Bronchial epithelial cell (primary cell): Measurements from ENCODE around the gene HEY2. TPM values are rescaled to one million over a fixed set of nuclear protein-coding genes. Genes with fewer than 3 reads are reported as not detected.
A peak's percentile ranks its signal among the peaks of the same experiment; 100 is the strongest.

Experiments
- DNase-seq: peaks from one replicate; pipeline ENCODE4 v3.0.0-alpha.2; 2010; ENCODE audit warnings: low read depth
- FAIRE-seq: peaks from 2 replicates; lab custom pipeline; 2011; peaks lifted over from hg19 to GRCh38; lab: Jason Lieb, UNC
- H3K27me3 ChIP-seq: 2 replicates; pipeline ENCODE4 v1.5.1; 2011; ENCODE audit warnings: low read length; ENCODE audit not compliant: control insufficient read depth, insufficient read depth
- H3K36me3 ChIP-seq: 2 replicates; pipeline ENCODE4 v1.5.1; 2011; ENCODE audit warnings: low read length; ENCODE audit not compliant: control insufficient read depth, insufficient read depth
- H3K4me3 ChIP-seq: 2 replicates; pipeline ENCODE4 v1.5.1; 2011; ENCODE audit warnings: mild to moderate bottlenecking, low read depth, low read length, control low read depth
- total RNA-seq: library from RNA; depleted of rRNA; stranded (reverse); fragments of >200 nt; gene quantifications from 2 replicates; pipeline ENCODE4 v1.2.1, GENCODE V29; 2014
- TF ChIP-seq, protein P1 (sequence below): IDR thresholded peaks from 2 replicates; pipeline ENCODE4 v1.5.1; 2011; ENCODE audit warnings: mild to moderate bottlenecking, moderate library complexity, low read length, control low read depth, inconsistent platforms; ENCODE audit not compliant: insufficient read depth, severe bottlenecking

HEY2 gene
- total RNA-seq, 1 donor from 2014 or later, result not detected

DNA sequence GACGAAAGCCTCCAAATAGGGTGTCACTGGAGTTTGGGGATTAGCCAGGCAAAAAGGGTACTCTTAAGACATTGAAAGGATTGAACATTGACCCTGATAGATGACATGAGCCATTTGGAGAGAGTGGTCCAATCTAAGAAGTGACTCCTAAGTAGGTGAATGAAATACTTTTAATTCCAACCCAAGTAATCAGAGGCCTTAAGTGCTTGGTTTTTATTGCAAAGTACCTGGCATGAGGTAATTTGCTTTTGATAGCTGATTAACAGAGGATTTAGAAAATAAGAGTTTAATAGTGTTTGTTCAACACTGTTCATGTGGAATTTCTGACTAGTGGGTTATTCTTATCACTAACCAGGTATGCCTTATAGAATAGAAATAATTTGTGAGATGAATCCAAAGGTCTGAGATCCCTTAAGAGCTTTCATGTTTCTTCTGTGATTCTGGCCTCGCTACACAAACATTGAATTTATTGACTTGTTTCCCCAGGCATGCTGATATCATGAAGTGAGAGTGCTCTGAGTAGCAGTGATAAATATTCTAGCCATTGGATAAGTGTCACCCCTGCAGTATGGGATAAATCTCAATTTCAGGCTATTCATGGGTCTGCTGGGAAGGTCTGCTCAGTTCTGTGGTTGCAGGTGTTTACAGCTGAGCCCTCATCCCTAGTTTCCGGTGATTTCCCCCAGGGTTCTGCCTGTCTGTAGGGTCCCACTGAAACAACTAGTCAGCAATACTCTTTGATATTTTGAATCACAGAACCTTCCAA is 47.9 kb downstream of the HEY2 start:
- DNase-seq, result no peak
- Histone ChIP-seq H3K36me3 (peaks cover 5% of the 10 kb centered on the region), H3K27me3 (no peaks in the 10 kb centered on the region), H3K4me3 (no peak overlapping the region)
- TF ChIP-seq, protein P1, sequence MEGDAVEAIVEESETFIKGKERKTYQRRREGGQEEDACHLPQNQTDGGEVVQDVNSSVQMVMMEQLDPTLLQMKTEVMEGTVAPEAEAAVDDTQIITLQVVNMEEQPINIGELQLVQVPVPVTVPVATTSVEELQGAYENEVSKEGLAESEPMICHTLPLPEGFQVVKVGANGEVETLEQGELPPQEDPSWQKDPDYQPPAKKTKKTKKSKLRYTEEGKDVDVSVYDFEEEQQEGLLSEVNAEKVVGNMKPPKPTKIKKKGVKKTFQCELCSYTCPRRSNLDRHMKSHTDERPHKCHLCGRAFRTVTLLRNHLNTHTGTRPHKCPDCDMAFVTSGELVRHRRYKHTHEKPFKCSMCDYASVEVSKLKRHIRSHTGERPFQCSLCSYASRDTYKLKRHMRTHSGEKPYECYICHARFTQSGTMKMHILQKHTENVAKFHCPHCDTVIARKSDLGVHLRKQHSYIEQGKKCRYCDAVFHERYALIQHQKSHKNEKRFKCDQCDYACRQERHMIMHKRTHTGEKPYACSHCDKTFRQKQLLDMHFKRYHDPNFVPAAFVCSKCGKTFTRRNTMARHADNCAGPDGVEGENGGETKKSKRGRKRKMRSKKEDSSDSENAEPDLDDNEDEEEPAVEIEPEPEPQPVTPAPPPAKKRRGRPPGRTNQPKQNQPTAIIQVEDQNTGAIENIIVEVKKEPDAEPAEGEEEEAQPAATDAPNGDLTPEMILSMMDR, result no peak
- no peak for FAIRE-seq

- FAIRE-seq, result no peak
- Histone ChIP-seq H3K4me3 (no peak overlapping the region), H3K27me3 (no peaks in the 10 kb centered on the region), H3K36me3 (peaks cover 5% of the 10 kb centered on the region)
- TF ChIP-seq, protein P1, result no peak
- peak; percentile 38 for DNase-seq
Measured at GRCh38 chr6:125797886-125798444, 48.5 kb downstream of the HEY2 start.

DNA sequence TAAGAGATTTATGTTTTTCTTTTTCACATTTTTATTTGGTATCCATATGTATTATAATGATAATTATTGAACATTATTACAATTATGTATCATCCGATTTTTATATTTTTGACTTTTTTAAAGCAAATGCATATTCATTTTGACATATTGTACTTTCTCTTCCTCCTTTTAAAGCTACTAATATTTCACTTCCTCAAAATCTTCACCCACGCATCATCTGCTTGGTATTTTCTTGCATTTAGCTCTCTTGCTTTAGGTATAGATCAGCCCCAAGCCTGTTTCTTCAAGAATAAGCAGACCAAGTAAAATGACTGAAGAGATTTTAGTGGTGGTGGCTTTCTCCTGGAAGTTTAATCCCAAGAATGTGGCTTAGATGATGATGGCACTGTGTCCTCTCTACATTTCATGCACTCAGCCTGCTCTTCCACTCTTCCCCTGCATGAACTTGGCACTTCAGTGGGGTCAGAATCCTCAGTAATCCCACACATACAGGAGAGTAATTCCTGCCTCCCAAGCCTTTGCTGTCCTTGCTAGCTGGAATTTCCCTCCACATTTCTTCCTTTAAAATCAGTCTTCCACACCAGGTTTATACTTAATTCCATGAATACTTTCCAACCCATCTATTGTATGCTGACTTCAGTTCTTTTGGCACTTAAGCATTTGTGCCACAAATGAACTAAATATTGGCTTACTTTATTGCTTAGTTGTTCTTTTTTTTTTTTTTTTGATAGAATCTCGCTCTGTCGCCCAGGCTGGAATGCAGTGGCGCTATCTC is 49.5 kb downstream of the HEY2 start:
- Histone ChIP-seq H3K36me3 (peaks cover 5% of the 10 kb centered on the region), H3K4me3 (no peak overlapping the region), H3K27me3 (no peaks in the 10 kb centered on the region)
- DNase-seq, result no peak
- TF ChIP-seq, protein P1, result no peak
- no peak for FAIRE-seq

DNA sequence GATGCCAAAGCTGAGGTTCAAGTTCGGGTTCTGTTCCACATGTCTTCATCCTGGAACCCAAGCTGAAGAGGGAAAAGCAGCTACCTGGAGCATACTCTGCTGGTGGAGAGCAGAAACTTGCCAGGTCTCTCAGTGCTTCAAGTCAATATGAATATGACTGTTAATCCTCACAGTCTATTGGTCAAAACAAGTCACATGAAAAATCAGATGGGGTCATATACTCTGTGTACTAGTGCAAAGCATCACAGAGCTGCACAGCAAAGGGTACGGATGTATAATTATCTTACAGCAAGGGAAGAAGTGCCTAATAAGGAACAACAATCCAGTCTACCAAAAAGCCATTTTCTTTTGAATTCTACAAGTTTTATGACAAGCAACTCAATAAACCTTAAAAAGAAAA is 53.0 kb downstream of the HEY2 start:
- Histone ChIP-seq H3K27me3 (no peaks in the 10 kb centered on the region), H3K36me3 (peaks cover 3% of the 10 kb centered on the region), H3K4me3 (no peak overlapping the region)
- DNase-seq (no peak), FAIRE-seq (peak; percentile 36)
- TF ChIP-seq, protein P1, result no peak

DNA sequence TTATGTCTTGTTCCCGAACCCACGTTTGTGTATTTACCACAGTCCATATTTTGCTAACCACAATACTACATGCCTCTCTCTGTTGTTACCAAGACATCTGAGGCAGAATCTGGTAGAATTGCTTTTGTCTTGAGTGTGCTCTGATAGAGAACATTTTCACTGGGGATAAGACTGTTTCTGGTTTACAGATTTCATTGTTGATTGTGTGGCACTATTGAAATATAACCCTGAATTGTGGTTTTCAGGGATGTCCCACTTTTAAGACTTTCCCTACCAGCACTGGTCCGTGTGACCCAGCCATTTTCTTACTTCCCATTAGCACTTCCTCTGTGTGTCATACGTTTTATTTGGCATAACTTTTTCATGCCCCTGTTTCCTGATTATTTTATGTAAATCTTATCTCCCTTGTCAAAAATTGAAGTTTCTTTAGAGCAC is 53.5 kb downstream of the HEY2 start:
- FAIRE-seq (no peak), DNase-seq (no peak)
- H3K36me3 ChIP-seq, result peaks cover 3% of the 10 kb centered on the region
- TF ChIP-seq, protein P1, result no peak
- H3K4me3 ChIP-seq, result no peak overlapping the region
- H3K27me3 ChIP-seq, result no peaks in the 10 kb centered on the region
